Mesendoderm (in vitro differentiated cells): ENCODE data around the gene EFNA3.
"Not testable (repeated sequence)": the region's sequence is repeated elsewhere in the genome, so short reads cannot be mapped to it uniquely, and the experiment has no call there.

Experiments used
- DNase-seq: peaks from one replicate; pipeline ENCODE4 v3.0.0; 2013
- H2AK5ac ChIP-seq: 2 replicates; pipeline ENCODE4 v1.6.1; 2013; ENCODE audit warnings: low read length, inconsistent platforms
- H2BK120ac ChIP-seq: 2 replicates; pipeline ENCODE4 v1.6.1; 2013; ENCODE audit warnings: low read depth, mild to moderate bottlenecking, low read length, moderate library complexity, mixed read lengths
- H2BK15ac ChIP-seq: replicated peaks from 2 replicates; pipeline ENCODE4 v1.6.1; 2013; ENCODE audit warnings: low read depth, mild to moderate bottlenecking, moderate library complexity
- H2BK5ac ChIP-seq: 2 replicates; pipeline ENCODE4 v1.6.1; 2013; ENCODE audit warnings: low read length, inconsistent platforms
- H3K18ac ChIP-seq: 2 replicates; pipeline ENCODE4 v1.6.1; 2013; ENCODE audit warnings: mild to moderate bottlenecking, low read length, mixed read lengths
- H3K23ac ChIP-seq: one replicate; pipeline ENCODE4 v1.6.1; 2013; ENCODE audit warnings: low read length
- H3K27ac ChIP-seq: 2 replicates; pipeline ENCODE4 v1.5.1; 2013; ENCODE audit warnings: low read depth, mild to moderate bottlenecking, inconsistent platforms, low read length, moderate library complexity
- H3K27me3 ChIP-seq: 2 replicates; pipeline ENCODE4 v1.6.1; 2013; ENCODE audit warnings: low read length, control low read depth, mild to moderate bottlenecking, inconsistent platforms; ENCODE audit not compliant: insufficient read depth, poor library complexity
- H3K36me3 ChIP-seq: 2 replicates; pipeline ENCODE4 v1.6.1; 2013; ENCODE audit warnings: low read length, inconsistent platforms; ENCODE audit not compliant: control insufficient read depth, insufficient read depth
- H3K4ac ChIP-seq: one replicate; pipeline ENCODE4 v1.6.1; 2013; ENCODE audit warnings: low read depth, mild to moderate bottlenecking, low read length, moderate library complexity
- H3K4me1 ChIP-seq: 2 replicates; pipeline ENCODE4 v1.6.1; 2013; ENCODE audit warnings: low read depth, low read length, inconsistent platforms; ENCODE audit not compliant: control insufficient read depth
- H3K4me2 ChIP-seq: 2 replicates; pipeline ENCODE4 v1.6.1; 2013; ENCODE audit warnings: low read length
- H3K4me3 ChIP-seq: 2 replicates; pipeline ENCODE4 v1.5.1; 2013; ENCODE audit warnings: mild to moderate bottlenecking, low read length
- H3K56ac ChIP-seq: one replicate; pipeline ENCODE4 v1.6.1; 2013; ENCODE audit warnings: low read length
- H3K79me1 ChIP-seq: 2 replicates; pipeline ENCODE4 v1.6.1; 2013; ENCODE audit warnings: low read length, inconsistent platforms
- H3K79me2 ChIP-seq: 2 replicates; pipeline ENCODE4 v1.6.1; 2013; ENCODE audit warnings: mild to moderate bottlenecking, low read length; ENCODE audit not compliant: control insufficient read depth, insufficient read depth
- H3K9ac ChIP-seq: 2 replicates; pipeline ENCODE4 v1.6.1; 2013; ENCODE audit warnings: low read length, inconsistent platforms
- H4K5ac ChIP-seq: one replicate; pipeline ENCODE4 v1.6.1; 2013; ENCODE audit warnings: low read length
- H4K8ac ChIP-seq: one replicate; pipeline ENCODE4 v1.6.1; 2013; ENCODE audit warnings: low read depth, mild to moderate bottlenecking, control low read depth, low read length, moderate library complexity
- WGBS: extraction: QIAGEN DNeasy Blood & Tissue Kit; methylation state at CpG from one replicate; pipeline ENCODE4 v1.1.7; 2013; ENCODE audit warnings: low lambda C conversion rate, missing lambda C conversion rate; ENCODE audit not compliant: insufficient coverage; ENCODE audit errors: extremely low coverage; 5-methylcytosine and 5-hydroxymethylcytosine counted together

Gene EFNA3

GRCh38 chr1:155110826-155111225, 32.2 kb downstream of the EFNA3 start:
- Histone ChIP-seq H3K79me1 (no peaks in the 10 kb centered on the region), H3K27me3 (no peaks in the 10 kb centered on the region), H2AK5ac (no peak overlapping the region), H3K18ac (no peak overlapping the region), H3K36me3 (no peaks in the 10 kb centered on the region), H3K4me3 (no peak overlapping the region), H3K23ac (no peak overlapping the region), H3K9ac (no peak overlapping the region), H2BK15ac (no peak overlapping the region), H3K4me2 (no peak overlapping the region), H3K4ac (no peak overlapping the region), H3K27ac (no peak overlapping the region), H2BK5ac (no peak overlapping the region), H4K5ac (no peak overlapping the region), H3K4me1 (no peaks in the 10 kb centered on the region), H2BK120ac (no peak overlapping the region), H3K79me2 (no peaks in the 10 kb centered on the region), H4K8ac (no peak overlapping the region), H3K56ac (no peak overlapping the region)
- DNase-seq = no peak
- WGBS = no CpG with 5 or more reads among the region's 8 CpGs

GRCh38 chr1:155113450-155113980, 34.9 kb downstream of the EFNA3 start:
- H3K36me3 ChIP-seq = no peaks in the 10 kb centered on the region
- H2AK5ac ChIP-seq = no peak overlapping the region
- H2BK120ac ChIP-seq = no peak overlapping the region
- no peak overlapping the region for H3K9ac ChIP-seq
- H2BK5ac ChIP-seq = no peak overlapping the region
- no peak for DNase-seq
- no peak overlapping the region for H3K4ac ChIP-seq
- H4K5ac ChIP-seq = no peak overlapping the region
- H3K27me3 ChIP-seq = no peaks in the 10 kb centered on the region
- no peak overlapping the region for H3K27ac ChIP-seq
- no peak overlapping the region for H3K4me2 ChIP-seq
- no peak overlapping the region for H4K8ac ChIP-seq
- H3K4me3 ChIP-seq = no peak overlapping the region
- H3K79me1 ChIP-seq = no peaks in the 10 kb centered on the region
- H2BK15ac ChIP-seq = no peak overlapping the region
- H3K23ac ChIP-seq = no peak overlapping the region
- H3K18ac ChIP-seq = no peak overlapping the region
- H3K4me1 ChIP-seq = no peaks in the 10 kb centered on the region
- no peaks in the 10 kb centered on the region for H3K79me2 ChIP-seq
- no CpG with 5 or more reads among the region's 5 CpGs for WGBS
- H3K56ac ChIP-seq = no peak overlapping the region

GRCh38 chr1:155116113-155116764, 37.6 kb downstream of the EFNA3 start:
- Histone ChIP-seq H4K8ac (no peak overlapping the region), H3K27me3 (no peaks in the 10 kb centered on the region), H3K4me2 (no peak overlapping the region), H3K18ac (no peak overlapping the region), H3K56ac (no peak overlapping the region), H2BK15ac (no peak overlapping the region), H3K79me2 (no peaks in the 10 kb centered on the region), H3K4me1 (no peaks in the 10 kb centered on the region), H3K79me1 (no peaks in the 10 kb centered on the region), H4K5ac (no peak overlapping the region), H3K9ac (no peak overlapping the region), H3K36me3 (no peaks in the 10 kb centered on the region), H3K4ac (no peak overlapping the region), H2BK120ac (no peak overlapping the region), H2BK5ac (no peak overlapping the region), H3K27ac (no peak overlapping the region), H2AK5ac (no peak overlapping the region), H3K4me3 (no peak overlapping the region), H3K23ac (no peak overlapping the region)
- DNase-seq = no peak
- no CpG with 5 or more reads among the region's 5 CpGs for WGBS

GRCh38 chr1:155117610-155118009, 39.0 kb downstream of the EFNA3 start:
- Histone ChIP-seq H3K23ac (no peak overlapping the region), H2AK5ac (no peak overlapping the region)

GRCh38 chr1:155118090-155118489, 39.5 kb downstream of the EFNA3 start:
- H2BK120ac ChIP-seq, H2BK5ac ChIP-seq, H3K36me3 ChIP-seq, H3K9ac ChIP-seq, H3K27me3 ChIP-seq, H4K5ac ChIP-seq, H3K56ac ChIP-seq, H3K4me1 ChIP-seq, H3K4me2 ChIP-seq, H3K79me2 ChIP-seq, H2AK5ac ChIP-seq, H3K4ac ChIP-seq, DNase-seq, H3K79me1 ChIP-seq, H3K27ac ChIP-seq, H3K4me3 ChIP-seq, H3K23ac ChIP-seq, H3K18ac ChIP-seq, H4K8ac ChIP-seq, H2BK15ac ChIP-seq: not testable (repeated sequence)
- WGBS = no CpG with 5 or more reads among the region's 7 CpGs

More at GRCh38 chr1:155117610-155118009, 39.0 kb downstream of the EFNA3 start:
- Histone ChIP-seq H3K9ac (no peak overlapping the region), H3K4me1 (no peaks in the 10 kb centered on the region), H3K27me3 (no peaks in the 10 kb centered on the region), H3K4me3 (no peak overlapping the region), H2BK15ac (no peak overlapping the region), H2BK5ac (no peak overlapping the region), H3K79me1 (no peaks in the 10 kb centered on the region), H3K18ac (no peak overlapping the region), H3K36me3 (no peaks in the 10 kb centered on the region), H3K27ac (no peak overlapping the region), H3K79me2 (no peaks in the 10 kb centered on the region), H4K5ac (no peak overlapping the region), H3K4me2 (no peak overlapping the region), H4K8ac (no peak overlapping the region), H2BK120ac (no peak overlapping the region), H3K4ac (no peak overlapping the region), H3K56ac (no peak overlapping the region)
- DNase-seq = no peak
- no CpG with 5 or more reads among the region's 4 CpGs for WGBS

- Histone ChIP-seq H3K27me3 (peaks cover 1% of the 10 kb centered on the region), H3K56ac (no peak overlapping the region), H3K18ac (no peak overlapping the region), H3K9ac (no peak overlapping the region), H2BK120ac (no peak overlapping the region), H2BK5ac (no peak overlapping the region), H3K79me1 (no peaks in the 10 kb centered on the region), H4K8ac (no peak overlapping the region), H2AK5ac (no peak overlapping the region), H3K4ac (no peak overlapping the region), H3K36me3 (no peaks in the 10 kb centered on the region), H3K23ac (no peak overlapping the region), H3K79me2 (no peaks in the 10 kb centered on the region), H3K4me1 (no peaks in the 10 kb centered on the region), H3K4me3 (no peak overlapping the region), H4K5ac (no peak overlapping the region), H3K4me2 (no peak overlapping the region), H2BK15ac (no peak overlapping the region), H3K27ac (no peak overlapping the region)
- no peak for DNase-seq
- WGBS = no CpG with 5 or more reads among the region's 6 CpGs
Measured at GRCh38 chr1:155120253-155120652, 41.6 kb downstream of the EFNA3 start.
